Measurements from ENCODE around the gene CD109.

CD109 gene

DNA sequence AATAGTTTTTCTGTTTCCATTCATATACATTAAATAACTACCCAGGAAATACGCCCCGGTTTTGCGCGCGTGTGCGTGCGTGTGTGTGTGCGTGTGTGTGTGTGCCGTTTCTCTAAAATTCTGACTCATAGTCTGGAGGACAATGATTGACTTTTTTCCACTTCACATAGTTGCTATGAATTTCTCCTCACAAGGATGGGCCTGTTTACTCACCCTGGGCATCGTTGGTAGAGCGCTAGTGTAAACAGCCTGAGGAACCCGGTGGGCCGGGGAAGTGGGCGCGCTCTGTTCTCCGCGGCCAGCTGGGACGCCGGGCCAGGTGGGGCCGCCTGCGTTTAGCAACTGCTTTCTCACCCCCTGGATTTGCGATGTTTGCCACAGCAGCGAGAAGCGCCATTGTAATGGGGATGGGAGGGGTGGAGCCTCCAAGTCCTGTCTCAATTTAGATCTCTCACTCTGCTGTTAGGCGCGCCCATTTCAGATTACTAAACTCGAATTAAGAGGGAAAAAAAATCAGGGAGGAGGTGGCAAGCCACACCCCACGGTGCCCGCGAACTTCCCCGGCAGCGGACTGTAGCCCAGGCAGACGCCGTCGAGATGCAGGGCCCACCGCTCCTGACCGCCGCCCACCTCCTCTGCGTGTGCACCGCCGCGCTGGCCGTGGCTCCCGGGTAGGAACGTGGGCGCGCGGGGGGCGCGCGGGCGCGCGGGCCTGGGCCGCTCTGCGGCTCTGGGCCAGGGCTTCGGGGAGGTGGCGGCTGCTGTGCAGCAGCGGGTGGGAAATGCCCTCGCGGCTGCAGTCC is at the start of gene CD109:
Gene CD109, plus strand, starts transcription at position 585 of the 803 bp plus-strand sequence. Its CDS starts 13 bp downstream, at position 598.
- H3K27me3 ChIP-seq (ENCODE audit: low read depth), result no peaks in the 10 kb centered on the region
- H3K9me3 ChIP-seq, result no peaks in the 10 kb centered on the region
- peak within 1 kb of the TSS; percentile 35 for H3K4me3 ChIP-seq
- peak; percentile 80 to 83 for DNase-seq (ENCODE audit: low spot score in 2 of 2)
- peaks cover 18% of the 10 kb centered on the region for H3K4me1 ChIP-seq
- H3K36me3 ChIP-seq (replicated peaks), result no peaks in the 10 kb centered on the region
- in situ Hi-C loops (cut with MboI; ENCODE audit: low sequenced_read_pairs), result no loop called here

DNA sequence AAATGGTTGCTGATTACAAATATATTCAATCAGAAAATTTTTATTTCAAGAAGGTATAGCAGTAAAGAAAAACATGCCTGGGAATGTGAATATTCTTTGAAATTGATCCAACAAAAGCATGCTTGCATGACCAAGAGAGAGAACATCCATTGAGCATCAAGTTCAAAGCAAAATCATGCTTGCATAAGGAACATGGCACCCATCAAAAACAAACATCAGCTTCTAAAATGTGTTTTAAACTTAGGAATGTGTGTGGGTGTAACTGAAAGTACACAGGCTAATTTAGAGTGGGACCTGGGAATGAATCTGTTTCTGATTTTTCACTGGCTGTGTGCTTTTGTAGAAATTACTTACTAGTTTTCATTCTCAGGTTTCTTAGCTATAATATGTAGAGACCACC is 47.8 kb upstream of the CD109 start:
- Histone ChIP-seq H3K4me3 (no peak overlapping the region), H3K27me3 (ENCODE audit: low read depth) (no peaks in the 10 kb centered on the region), H3K4me1 (peaks cover 14% of the 10 kb centered on the region), H3K36me3 (replicated peaks) (no peaks in the 10 kb centered on the region; the same call in 1 of the 2 replicates), H3K9me3 (no peaks in the 10 kb centered on the region)
- no peak for DNase-seq (ENCODE audit: low spot score in 2 of 2)
- in situ Hi-C loops (cut with MboI; ENCODE audit: low sequenced_read_pairs), result no loop called here

DNA sequence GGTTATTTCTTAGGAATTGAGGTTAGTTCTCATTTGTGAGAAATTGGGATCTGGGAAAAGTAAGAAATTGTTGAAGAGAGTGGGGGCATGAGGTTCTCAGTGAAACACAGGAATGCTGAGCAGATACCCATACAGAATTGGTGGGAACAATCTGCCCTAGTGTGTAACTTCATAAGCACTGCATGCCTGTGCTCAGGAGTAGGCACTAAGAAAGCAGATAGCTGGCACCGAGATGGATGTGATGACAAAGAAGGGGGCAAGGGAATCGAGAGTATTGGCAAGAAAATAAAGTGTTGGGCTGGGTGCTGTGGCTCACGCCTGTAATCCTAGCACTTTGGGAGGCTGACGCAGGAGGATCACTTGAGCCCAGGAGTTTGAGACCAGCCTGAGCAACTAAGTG is 46.2 kb upstream of the CD109 start:
- Histone ChIP-seq H3K9me3 (no peaks in the 10 kb centered on the region), H3K36me3 (replicated peaks) (no peaks in the 10 kb centered on the region), H3K27me3 (ENCODE audit: low read depth) (no peaks in the 10 kb centered on the region), H3K4me3 (no peak overlapping the region), H3K4me1 (peaks cover 18% of the 10 kb centered on the region)
- DNase-seq (ENCODE audit: low spot score in 2 of 2), result no peak
- in situ Hi-C loops (cut with MboI; ENCODE audit: low sequenced_read_pairs), result no loop called here

- in situ Hi-C loops (cut with MboI; ENCODE audit: low sequenced_read_pairs), result no loop called here
- peak; percentile 80 to 84 for DNase-seq (ENCODE audit: low spot score in 2 of 2)
- Histone ChIP-seq H3K4me3 (peak overlapping the region; percentile 87), H3K27me3 (ENCODE audit: low read depth) (no peaks in the 10 kb centered on the region), H3K9me3 (no peaks in the 10 kb centered on the region), H3K36me3 (replicated peaks) (no peaks in the 10 kb centered on the region), H3K4me1 (peaks cover 24% of the 10 kb centered on the region)
Observed at GRCh38 chr6:73652637-73653570, 43.1 kb upstream of the CD109 start.

- Histone ChIP-seq H3K27me3 (ENCODE audit: low read depth) (no peaks in the 10 kb centered on the region), H3K4me1 (peaks cover 24% of the 10 kb centered on the region), H3K4me3 (peak within 1 kb of the TSS; percentile 87), H3K9me3 (no peaks in the 10 kb centered on the region), H3K36me3 (replicated peaks) (no peaks in the 10 kb centered on the region)
- DNase-seq (ENCODE audit: low spot score in 2 of 2), result peak; percentile 92 to 95
- in situ Hi-C loops (cut with MboI; ENCODE audit: low sequenced_read_pairs), result no loop called here
Observed at GRCh38 chr6:73653571-73654424, 42.2 kb upstream of the CD109 start, which contains the start of gene SLC17A5. Gene SLC17A5, minus strand, starts transcription at chr6:73653992. Its CDS starts 106 bp downstream, at chr6:73653886.

GRCh38 chr6:73655341-73655917 is 40.6 kb upstream of the CD109 start:
- in situ Hi-C loops (cut with MboI; ENCODE audit: low sequenced_read_pairs), result no loop called here
- no peaks in the 10 kb centered on the region for H3K27me3 ChIP-seq (ENCODE audit: low read depth)
- peak overlapping the region; percentile 87 for H3K4me3 ChIP-seq
- no peaks in the 10 kb centered on the region for H3K9me3 ChIP-seq
- H3K4me1 ChIP-seq, result peaks cover 24% of the 10 kb centered on the region
- DNase-seq (ENCODE audit: low spot score in 2 of 2), result no peak
- no peaks in the 10 kb centered on the region for H3K36me3 ChIP-seq (replicated peaks)

GRCh38 chr6:73656531-73657145 is 39.4 kb upstream of the CD109 start:
- Histone ChIP-seq H3K9me3 (no peaks in the 10 kb centered on the region), H3K27me3 (ENCODE audit: low read depth) (no peaks in the 10 kb centered on the region), H3K36me3 (replicated peaks) (no peaks in the 10 kb centered on the region), H3K4me1 (peaks cover 18% of the 10 kb centered on the region), H3K4me3 (no peak overlapping the region)
- DNase-seq (ENCODE audit: low spot score in 2 of 2), result no peak
- in situ Hi-C loops (cut with MboI; ENCODE audit: low sequenced_read_pairs), result no loop called here

DNA sequence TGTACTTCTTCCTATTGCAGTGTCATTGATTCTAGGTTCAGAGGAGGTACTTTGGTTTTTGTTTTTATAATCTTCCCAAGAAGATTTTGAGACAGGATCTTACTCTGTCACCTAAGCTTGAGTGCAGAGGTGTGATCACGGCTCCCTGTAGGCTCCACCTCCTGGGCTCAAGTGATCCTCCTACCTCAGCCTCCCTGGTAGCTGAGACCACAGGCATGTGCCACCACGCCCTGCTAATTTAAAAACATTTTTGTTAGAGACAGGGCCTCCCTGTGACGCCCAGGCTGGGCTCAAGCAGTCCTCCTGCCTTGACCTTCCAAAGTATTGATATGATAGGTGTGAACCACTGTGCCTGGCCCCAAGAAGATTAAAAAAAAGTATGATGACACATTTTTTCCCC is 38.8 kb upstream of the CD109 start:
- Histone ChIP-seq H3K9me3 (no peaks in the 10 kb centered on the region), H3K4me1 (peaks cover 12% of the 10 kb centered on the region), H3K4me3 (no peak overlapping the region), H3K27me3 (ENCODE audit: low read depth) (no peaks in the 10 kb centered on the region), H3K36me3 (replicated peaks) (no peaks in the 10 kb centered on the region)
- DNase-seq (ENCODE audit: low spot score in 2 of 2), result no peak
- in situ Hi-C loops (cut with MboI; ENCODE audit: low sequenced_read_pairs), result no loop called here

DNA sequence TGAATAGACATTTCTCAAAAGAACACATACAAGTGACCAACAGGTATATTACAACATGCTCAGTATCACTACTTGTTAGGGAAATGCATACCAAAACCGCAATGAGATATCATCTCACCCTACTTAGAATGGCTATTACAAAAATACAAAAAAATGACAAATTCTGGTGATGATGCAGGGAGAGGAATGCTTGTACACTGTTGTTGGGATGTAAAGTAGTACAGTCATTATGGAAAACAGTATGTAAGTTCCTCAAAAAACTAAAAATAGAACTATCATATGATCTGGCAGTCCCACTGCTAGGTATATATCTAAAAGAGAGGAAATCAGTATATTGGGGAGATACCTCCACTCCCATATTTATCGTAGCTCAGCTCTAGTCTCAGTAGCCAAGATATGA is 31.3 kb upstream of the CD109 start:
- no peaks in the 10 kb centered on the region for H3K4me1 ChIP-seq
- in situ Hi-C loops (cut with MboI; ENCODE audit: low sequenced_read_pairs), result no loop called here

GRCh38 chr6:73665686-73666319 is 30.2 kb upstream of the CD109 start:
- Histone ChIP-seq H3K4me1 (no peaks in the 10 kb centered on the region), H3K36me3 (replicated peaks) (no peaks in the 10 kb centered on the region), H3K27me3 (ENCODE audit: low read depth) (peaks cover 24% of the 10 kb centered on the region), H3K4me3 (no peak overlapping the region), H3K9me3 (no peaks in the 10 kb centered on the region)
- in situ Hi-C loops (cut with MboI; ENCODE audit: low sequenced_read_pairs), result no loop called here
- DNase-seq (ENCODE audit: low spot score in 2 of 2), result no peak

More for the DNA sequence above, 31.3 kb upstream of the CD109 start:
- H3K36me3 ChIP-seq (replicated peaks), result no peaks in the 10 kb centered on the region
- H3K9me3 ChIP-seq, result no peaks in the 10 kb centered on the region
- H3K27me3 ChIP-seq (ENCODE audit: low read depth), result peaks cover 22% of the 10 kb centered on the region
- DNase-seq (ENCODE audit: low spot score in 2 of 2), result no peak
- no peak overlapping the region for H3K4me3 ChIP-seq

- peaks cover 24% of the 10 kb centered on the region for H3K27me3 ChIP-seq (ENCODE audit: low read depth)
- in situ Hi-C loops (cut with MboI; ENCODE audit: low sequenced_read_pairs), result no loop called here
- H3K4me3 ChIP-seq, result no peak overlapping the region
- no peak for DNase-seq (ENCODE audit: low spot score in 2 of 2)
- no peaks in the 10 kb centered on the region for H3K4me1 ChIP-seq
- H3K36me3 ChIP-seq (replicated peaks), result no peaks in the 10 kb centered on the region
- no peaks in the 10 kb centered on the region for H3K9me3 ChIP-seq
Observed at GRCh38 chr6:73666393-73666792, 29.6 kb upstream of the CD109 start.

DNA sequence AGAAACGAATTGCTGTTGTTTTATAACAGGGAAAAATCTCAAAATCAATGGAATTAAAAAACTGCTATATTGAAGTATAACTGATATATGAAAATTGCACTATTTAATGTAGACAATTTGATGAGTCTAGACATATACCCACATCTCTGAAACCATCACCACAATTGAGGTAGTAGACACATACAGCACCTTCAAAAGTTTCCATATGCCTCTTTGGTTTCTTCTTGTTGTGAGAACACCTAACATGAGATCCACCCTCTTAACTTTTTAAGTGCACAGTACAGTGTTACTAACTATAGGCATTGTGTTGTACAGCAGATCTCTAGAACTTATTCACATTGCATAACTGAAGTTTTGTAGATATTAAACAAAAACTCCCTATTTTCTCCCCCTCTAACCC is 28.2 kb upstream of the CD109 start:
- Histone ChIP-seq H3K4me1 (no peaks in the 10 kb centered on the region), H3K27me3 (ENCODE audit: low read depth) (peaks cover 24% of the 10 kb centered on the region), H3K9me3 (no peaks in the 10 kb centered on the region), H3K36me3 (replicated peaks) (no peaks in the 10 kb centered on the region), H3K4me3 (no peak overlapping the region)
- in situ Hi-C loops (cut with MboI; ENCODE audit: low sequenced_read_pairs), result no loop called here
- no peak for DNase-seq (ENCODE audit: low spot score in 2 of 2)

All from HAP-1 (cell line).